GM06990 (cell line): ENCODE data around the gene ATXN1L.

Experiments
- DNase-seq: peaks from one replicate; pipeline ENCODE4 v3.0.0-alpha.2; 2011; ENCODE audit not compliant: insufficient read length; ENCODE audit errors: extremely low read depth
- H3K27me3 ChIP-seq: replicated peaks from 2 replicates; pipeline ENCODE4 v1.6.0; 2011; ENCODE audit warnings: low read length; ENCODE audit not compliant: control insufficient read depth, insufficient read depth
- H3K36me3 ChIP-seq: 2 replicates; pipeline ENCODE4 v1.5.1; 2011; ENCODE audit warnings: low read length; ENCODE audit not compliant: control insufficient read depth, insufficient read depth
- H3K4me3 ChIP-seq: replicated peaks from 2 replicates; pipeline ENCODE4 v1.5.1; 2011; ENCODE audit warnings: low read depth, mild to moderate bottlenecking, control low read depth, low read length
- TF ChIP-seq, protein P1 (sequence below): IDR thresholded peaks from 2 replicates; pipeline ENCODE4 v1.5.1; 2011; ENCODE audit warnings: low read length, control low read depth, mild to moderate bottlenecking, inconsistent platforms; ENCODE audit not compliant: insufficient read depth, poor library complexity, severe bottlenecking

The ATXN1L gene

DNA sequence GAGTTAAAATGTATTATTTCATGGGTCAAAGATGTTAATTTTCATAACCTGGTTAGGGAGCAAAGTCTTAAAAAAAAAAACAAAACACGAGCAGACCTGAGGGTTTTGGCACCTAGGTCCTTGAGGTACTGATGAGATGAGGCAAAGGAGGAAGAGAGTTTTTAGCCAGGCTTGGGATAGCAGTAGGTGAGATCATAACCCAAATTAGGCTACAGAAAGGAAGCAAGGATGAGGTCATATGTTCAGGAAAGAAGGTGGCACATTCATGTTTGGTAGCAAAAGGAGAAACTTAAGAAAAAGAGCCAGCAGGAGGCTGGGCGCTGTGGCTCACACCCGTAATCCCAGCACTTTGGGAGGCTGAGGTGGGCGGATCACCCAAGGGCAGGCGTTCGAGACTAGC, 2.8 kb downstream of the ATXN1L start:
- Histone ChIP-seq H3K4me3 (no peak overlapping the region), H3K36me3 (peaks cover 21% of the 10 kb centered on the region), H3K27me3 (no peaks in the 10 kb centered on the region)
- TF ChIP-seq, protein P1, sequence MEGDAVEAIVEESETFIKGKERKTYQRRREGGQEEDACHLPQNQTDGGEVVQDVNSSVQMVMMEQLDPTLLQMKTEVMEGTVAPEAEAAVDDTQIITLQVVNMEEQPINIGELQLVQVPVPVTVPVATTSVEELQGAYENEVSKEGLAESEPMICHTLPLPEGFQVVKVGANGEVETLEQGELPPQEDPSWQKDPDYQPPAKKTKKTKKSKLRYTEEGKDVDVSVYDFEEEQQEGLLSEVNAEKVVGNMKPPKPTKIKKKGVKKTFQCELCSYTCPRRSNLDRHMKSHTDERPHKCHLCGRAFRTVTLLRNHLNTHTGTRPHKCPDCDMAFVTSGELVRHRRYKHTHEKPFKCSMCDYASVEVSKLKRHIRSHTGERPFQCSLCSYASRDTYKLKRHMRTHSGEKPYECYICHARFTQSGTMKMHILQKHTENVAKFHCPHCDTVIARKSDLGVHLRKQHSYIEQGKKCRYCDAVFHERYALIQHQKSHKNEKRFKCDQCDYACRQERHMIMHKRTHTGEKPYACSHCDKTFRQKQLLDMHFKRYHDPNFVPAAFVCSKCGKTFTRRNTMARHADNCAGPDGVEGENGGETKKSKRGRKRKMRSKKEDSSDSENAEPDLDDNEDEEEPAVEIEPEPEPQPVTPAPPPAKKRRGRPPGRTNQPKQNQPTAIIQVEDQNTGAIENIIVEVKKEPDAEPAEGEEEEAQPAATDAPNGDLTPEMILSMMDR = no peak
- DNase-seq = no peak

DNA sequence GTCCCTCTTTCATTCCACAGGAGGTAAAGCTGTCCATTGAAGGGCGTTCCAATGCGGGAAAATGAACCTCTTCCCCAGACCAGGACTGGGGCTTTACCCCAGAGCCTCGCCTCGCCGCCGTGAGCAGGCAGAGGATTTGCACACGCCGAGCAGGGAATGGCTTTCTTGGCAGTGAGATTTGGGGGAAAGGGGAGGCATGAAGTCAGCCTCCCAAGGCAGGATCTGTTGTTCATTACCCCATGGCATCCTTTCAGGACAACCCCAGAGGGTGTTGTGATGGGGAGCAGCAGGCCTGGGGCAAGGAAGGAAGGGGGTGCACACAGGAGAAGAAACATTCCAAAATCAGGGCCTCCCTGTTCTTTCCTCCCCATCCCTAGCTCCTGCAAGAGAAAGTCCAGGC, 6.0 kb downstream of the ATXN1L start:
- no peaks in the 10 kb centered on the region for H3K27me3 ChIP-seq
- no peak overlapping the region for H3K4me3 ChIP-seq
- peaks cover 28% of the 10 kb centered on the region for H3K36me3 ChIP-seq
- TF ChIP-seq, protein P1 = no peak
- no peak for DNase-seq

DNA sequence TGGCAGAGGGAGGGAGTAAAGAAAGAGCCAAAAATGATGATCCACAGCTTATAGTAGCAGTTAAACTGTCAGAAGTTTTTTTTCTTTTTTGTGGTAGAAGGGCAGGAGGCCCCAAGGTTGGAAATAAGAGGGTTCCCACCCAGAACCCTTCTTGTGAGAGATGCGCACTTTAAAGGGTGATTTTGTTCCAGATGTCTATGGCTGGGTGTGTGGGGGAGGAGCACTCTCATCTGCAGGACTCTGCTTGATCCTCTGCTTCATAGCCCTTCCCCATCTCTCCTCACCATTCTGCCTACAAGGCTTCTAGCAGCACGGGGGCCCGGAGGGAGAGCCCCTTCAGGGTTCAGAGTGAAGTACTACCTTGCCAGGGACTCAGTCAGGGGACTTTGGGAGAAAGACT, 6.4 kb downstream of the ATXN1L start:
- Histone ChIP-seq H3K4me3 (no peak overlapping the region), H3K36me3 (peaks cover 28% of the 10 kb centered on the region), H3K27me3 (no peaks in the 10 kb centered on the region)
- DNase-seq = no peak
- TF ChIP-seq, protein P1 = no peak

DNA sequence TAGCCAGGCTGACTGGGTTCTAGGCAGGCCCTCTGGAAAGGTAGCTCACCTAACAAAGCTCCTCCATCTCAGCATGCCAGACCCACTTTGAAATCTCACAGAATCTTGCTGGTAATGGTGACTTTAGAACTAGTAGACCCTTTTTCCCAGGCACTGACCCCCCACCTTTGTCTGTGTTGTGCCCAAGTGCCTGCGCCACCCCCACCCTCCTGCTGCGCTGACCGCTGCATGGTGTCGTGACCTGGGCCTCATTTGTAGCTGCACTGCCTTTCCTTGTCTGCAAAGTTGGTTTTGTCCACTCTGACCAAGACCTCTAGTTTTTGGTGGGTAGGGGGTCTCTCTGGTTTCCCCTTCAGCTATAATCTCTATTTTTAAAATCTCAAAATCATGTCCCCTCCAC, 6.8 kb downstream of the ATXN1L start:
- TF ChIP-seq, protein P1 = no peak
- Histone ChIP-seq H3K27me3 (no peaks in the 10 kb centered on the region), H3K4me3 (no peak overlapping the region), H3K36me3 (peaks cover 28% of the 10 kb centered on the region)
- no peak for DNase-seq

DNA sequence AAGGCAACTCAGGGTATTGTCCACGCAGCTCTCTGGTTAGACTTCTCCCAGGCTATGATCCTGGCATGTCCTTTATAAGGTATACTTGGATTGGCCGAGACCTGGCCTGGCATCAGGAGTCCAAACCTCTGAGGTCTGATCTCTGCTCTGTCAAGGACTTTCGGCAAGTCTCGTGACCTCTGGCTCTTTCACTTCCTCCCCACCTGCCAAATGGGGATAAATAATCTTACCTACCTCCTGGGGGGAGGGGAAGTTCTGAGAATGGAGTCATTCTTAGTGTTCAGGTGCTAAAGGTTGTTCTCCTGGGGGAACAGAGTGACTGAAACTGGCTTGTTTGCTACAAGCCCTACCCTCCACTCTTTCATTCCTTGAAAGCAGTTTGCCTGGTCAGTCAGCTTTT, 7.6 kb downstream of the ATXN1L start:
- peaks cover 28% of the 10 kb centered on the region for H3K36me3 ChIP-seq
- peak overlapping the region; percentile 30 for H3K4me3 ChIP-seq
- no peaks in the 10 kb centered on the region for H3K27me3 ChIP-seq
- TF ChIP-seq, protein P1 = no peak
- no peak for DNase-seq

DNA sequence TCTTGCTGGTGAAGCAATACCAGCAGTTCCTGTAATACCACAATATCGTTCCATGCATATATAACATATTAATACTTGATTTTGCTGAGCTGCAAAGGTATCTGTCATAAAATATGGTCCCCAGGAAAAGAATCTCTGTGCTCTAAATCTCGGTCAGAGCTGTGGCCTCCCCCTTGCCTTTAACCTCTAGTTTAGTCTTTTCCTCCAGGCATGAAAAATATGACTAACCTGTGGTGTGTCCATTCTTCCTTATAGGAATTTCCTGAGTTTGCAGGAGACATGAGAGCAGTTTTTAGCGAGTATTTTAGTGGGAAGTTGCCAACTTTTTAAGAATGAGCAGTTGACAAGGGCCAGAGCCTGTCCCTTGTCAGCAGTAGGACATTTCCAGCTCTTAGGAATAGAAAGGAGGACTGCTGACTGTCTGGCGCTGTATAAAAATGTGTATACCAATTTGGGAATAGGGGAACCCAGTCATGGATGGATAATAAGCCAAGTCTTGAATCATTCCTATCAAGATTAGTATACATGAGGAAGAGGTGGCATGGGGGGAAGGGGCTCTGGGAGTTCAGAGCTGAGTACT, 8.7 kb downstream of the ATXN1L start:
- Histone ChIP-seq H3K4me3 (no peak overlapping the region), H3K36me3 (peaks cover 22% of the 10 kb centered on the region), H3K27me3 (no peaks in the 10 kb centered on the region)
- DNase-seq = no peak
- TF ChIP-seq, protein P1 = no peak
